GM21390 (cell line): ENCODE measurements around the gene DDX5.

Experiments
- ATAC-seq: cut with Tn5 transposase; IDR thresholded peaks from one replicate; pipeline ENCODE4 v1.9.1; 2021; ENCODE audit not compliant: unreplicated experiment

The DDX5 gene

DNA sequence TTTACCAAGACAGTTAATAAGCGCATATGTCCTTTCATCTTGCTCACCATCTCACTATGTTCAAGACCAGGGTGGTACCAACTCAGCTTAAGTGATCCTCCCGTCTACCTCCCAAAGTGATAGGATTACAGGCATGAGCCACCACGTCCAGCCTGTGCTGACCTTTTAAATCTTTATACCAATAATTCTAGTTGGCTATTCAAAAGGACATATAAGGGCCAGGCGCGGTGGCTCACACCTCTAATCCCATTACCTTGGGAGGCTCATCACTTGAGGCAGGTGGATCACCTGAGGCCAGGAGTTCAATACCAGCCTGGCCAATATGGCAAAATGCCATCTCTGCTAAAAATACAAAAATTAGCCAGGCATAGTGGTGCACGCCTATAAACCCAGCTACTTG is 3.1 kb upstream of the DDX5 start:
- ATAC-seq = no peak

DNA sequence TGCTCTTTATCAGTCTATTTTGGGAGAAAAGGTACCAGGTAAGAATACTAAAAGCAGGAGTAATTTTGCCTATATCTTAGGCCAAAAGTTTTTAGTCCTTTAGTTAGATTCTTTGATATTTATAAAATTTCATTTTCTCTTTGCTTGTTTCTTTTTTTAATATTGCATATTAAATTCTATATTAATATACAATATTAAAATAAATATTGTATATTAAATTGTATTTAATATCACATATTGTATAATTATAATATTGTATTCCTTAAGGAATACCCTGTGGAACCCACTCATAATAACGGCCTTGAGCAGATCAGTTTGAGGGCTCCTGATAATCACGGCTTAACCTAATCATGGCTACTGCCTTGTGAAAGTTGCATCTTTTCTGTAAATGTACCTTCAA is 2.6 kb upstream of the DDX5 start:
- ATAC-seq = no peak

DNA sequence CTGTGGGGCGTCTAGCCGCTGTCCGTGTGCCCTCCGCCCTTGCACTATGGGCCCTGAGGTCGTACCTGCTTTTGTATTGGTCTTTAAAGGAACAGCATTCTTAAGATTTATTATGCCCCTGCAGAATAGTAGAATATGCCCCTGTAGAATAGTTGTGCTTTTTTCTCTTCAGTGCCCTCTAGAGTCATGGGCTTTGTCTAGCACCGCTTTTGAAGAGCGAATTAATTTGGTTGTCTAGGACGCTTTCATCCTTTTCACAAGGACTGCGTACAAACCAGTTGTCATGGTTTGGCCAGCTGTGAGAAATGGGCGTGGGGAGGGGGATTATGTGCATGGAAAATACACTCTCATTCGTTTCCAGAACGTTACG is 1.3 kb upstream of the DDX5 start:
- ATAC-seq = peak; percentile 14

DNA sequence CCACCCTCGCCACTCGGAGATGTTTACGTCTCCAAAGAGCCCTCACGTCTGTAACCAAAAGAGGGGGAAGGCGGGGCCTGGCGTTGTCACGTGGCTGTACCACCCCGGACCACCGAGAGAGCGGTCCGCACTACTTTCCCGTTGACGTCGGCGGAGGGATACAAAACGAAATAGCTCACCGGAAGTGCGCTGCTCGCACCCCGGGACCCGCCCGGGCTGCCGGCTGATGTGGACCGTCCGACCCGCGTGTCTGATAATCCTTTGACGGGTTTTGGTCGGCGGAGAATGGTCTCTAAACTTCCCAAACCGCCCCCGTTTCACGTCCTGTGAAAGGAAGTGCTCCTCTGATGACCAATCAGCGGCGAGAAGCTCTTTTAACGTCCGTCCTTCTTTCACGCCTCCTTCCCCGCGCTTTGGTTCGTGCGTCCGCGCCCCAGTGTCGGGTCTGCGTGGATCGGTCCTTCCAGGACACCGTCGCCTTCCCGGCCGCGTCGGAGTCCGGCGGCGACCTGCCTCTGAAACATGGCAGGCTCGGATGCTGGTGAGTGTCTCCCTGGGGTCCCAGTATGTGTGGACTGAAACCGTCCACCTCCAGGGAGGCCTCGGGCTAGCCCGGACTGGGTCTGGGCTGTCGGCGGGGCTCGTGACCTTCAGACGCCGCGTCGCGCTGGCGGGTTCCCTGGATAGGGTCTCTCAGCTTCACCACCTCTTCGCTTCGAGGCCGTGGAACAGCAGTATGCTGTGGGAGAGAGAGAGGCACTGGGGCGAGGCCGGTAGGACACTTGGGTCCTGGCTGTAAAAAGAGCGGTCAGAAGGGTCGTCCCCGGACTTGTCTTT is 705 bp upstream of the DDX5 start, which contains the start of gene CEP95:
CEP95 (plus strand) TSS at position 402 of the 837 bp plus-strand sequence; CDS start at position 523, 121 bp downstream.
- ATAC-seq = peak; percentile 60

DNA sequence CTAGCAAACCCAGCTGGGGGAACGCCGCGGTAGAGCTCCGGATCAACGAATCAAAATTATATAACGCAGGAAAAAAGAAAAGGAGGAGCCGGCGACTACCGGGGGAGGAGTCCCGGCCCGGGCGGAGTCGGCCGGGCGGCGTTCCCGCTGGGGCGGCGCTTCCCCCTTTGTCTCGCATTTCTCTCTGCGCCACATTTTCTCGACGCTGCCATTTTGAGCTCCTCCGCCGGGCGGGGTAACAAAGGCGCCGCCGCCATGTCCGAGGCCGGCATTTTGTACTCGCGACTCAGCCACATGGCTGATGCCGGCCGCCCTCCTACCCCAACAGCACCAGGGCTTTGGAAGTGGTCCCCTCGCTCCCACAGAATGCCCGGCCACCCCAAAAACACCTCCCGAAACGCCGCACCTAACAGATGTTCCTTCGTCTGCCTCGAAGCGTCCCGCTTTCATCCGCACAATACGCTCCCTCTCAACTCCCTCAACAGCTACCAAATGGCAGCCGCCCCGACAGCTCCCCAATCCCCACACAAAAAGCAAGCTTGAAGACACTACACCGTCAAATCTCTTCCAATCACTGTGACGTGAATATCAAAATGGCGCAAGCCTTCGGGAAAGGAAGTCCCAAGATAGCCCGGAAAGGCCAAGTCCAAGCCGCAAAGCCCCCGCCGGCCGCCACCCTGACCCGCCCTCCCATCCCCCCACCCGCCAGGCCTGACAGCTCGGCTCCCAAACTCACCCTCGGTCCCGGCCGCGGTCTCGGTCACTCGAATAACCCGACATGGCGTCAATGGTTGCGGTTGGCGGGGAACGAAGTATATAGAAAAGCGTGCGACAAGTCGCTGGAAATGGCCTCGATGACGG is 519 bp downstream of the DDX5 start:
- peak; percentile 26 for ATAC-seq

DNA sequence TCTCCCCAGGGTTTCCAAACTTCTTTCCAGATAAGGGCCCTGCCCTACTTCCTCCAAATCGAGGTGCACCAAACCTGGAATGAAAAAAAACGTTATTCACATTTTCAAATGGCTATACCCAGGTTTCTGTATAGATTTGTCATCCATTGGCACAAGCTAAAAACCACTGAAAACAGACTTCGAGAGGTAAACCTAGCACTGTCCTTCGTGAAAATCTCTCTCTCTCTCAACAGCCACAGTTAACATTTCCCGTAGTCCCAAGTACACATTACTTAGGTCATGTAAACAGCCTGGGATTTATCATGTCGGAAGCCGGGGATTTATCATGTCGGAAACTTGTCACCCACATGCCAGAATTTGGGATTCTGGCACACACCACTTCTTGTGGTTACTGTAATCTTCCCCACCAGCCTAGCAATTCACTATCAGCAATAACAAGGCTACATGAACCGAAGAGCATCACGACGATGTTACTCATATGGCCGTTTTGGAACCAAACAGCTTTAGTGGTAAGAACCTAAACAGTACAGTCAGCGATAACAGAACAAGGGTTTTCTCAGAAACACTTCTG is 1.2 kb downstream of the DDX5 start:
- ATAC-seq = no peak

DNA sequence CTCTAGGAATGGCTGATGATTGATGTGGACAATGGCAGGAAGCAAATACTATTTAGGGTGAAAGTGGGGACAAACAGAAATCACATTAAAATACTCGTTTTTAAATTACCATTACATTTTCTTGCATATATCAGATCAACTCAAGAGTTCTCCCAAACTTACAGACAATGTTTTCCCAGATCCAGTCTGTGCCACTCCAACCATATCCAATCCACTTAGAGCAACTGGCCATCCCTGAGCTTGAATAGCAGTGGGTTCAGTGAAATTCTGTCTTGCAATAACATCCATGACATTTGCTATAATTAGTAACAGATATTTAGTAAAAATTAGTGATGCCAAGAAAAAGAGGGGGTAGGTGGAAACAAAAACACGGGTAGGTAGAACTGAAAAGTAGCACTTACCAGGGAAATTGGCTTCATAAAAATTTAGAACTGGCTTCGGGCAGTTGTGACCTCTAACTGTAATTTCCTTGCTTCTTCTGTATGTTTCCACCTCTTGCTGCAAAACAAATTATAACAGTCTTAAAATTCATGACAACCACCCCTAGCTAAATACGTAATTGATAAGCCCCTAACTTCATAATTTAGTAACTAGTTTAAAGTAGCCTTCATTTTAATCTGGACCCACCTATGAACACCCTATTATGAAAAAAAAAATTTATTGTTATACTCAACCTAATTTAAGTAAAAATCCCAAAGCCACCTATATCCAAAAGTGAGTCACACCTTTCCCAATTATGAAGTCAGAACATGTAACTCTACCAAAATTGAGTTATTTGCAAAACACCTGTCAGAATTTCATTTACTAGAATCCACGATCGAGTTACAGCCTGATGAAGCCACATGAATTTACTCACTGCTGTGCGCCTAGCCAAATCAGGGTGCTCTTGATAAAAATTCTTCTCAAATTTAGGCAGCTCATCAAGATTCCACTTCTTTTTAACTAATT is 2.0 kb downstream of the DDX5 start:
- ATAC-seq = no peak

DNA sequence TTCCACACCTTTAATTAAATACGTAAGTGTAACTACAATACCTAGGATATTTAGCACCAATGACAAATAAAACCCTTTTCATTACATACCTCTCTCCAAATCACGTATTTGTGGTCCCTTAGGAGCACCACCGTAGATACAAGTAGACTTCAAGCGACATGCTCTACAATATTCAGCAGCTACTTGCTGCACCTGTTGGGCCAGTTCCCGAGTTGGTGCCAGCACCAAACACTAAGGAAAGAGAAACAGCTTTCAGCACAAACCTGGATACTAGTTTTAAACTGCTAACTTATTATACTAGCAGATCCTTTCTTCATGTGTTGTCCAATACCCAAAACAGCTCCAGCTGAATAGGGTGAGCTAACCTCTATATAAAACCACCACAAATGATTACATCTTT is 2.7 kb downstream of the DDX5 start:
- no peak for ATAC-seq

DNA sequence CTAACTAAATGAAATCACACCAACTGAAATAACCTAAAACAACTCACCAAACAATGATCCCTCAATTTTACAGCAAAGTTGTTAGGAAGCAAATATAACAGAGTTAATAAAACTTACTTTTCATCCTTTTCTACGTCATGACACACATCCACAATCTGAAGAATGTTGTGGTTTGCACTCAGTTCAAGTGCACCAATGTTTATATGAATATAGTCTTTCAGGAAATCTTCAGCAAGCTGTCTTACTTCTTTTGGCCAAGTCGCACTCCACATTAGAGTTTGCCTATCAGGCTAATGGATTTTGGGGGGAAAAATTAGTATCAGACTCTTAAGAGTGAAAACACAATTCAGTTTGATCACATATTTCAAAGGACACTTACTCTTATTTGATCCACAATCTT is 3.3 kb downstream of the DDX5 start:
- no peak for ATAC-seq

DNA sequence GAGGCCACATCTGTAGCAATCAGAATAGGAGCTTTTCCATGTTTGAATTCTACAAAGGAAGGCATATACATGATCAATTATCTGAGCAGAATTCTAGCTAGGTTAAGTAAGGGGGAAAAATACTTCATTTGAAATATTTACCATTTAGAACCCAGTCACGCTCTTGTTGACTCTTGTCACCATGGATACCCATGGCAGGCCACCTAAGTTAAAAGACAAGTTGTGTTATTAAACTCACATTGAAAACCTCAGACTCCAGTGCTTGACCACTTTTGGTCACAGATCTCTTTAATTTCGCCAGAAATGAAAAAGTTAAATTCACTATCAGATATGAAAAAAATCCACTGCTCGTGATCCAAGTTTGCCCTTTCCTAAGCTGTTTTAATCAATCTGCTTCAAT is 4.1 kb downstream of the DDX5 start:
- no peak for ATAC-seq

DNA sequence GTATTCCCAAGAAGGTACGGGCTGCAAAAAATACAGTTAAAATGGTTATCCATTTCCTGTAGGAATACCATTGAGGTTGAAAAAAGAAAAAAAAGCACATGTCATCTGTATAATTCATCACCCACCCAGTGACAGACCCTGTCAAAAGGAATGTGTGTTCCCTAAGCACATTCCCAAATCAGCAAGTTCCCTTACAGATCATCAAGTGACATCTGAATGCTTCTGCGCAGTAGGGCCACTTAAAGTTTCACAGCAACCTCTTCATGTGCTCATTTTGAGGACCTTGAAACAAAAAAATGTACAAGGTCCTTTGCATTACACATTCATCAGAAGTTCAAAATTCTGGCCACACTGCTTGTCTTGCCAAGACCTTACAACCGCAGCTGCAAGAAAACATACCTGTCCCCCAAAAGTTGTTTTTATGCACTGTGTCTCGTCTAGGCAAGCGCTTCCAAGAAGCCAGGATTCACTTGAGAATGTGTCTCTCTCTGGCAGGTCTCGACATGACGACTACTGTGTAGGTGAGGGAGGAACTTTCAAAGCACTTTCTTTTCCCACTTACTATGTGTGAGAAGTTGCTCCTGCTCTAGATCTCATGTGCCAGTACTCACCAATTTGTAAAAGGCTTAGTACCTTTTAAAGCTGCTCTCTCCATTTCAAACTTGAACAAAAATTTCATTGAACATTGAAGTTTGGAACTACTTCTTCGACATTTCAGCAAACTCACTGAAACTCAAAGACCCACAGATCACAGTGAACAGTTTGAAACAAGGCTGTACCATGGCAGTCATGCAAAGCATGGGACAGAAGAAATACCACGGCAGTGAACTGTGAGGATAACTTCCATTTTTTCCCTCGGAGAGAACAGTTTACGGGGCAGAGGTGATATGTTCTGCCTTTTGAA is 5.0 kb downstream of the DDX5 start:
- no peak for ATAC-seq

DNA sequence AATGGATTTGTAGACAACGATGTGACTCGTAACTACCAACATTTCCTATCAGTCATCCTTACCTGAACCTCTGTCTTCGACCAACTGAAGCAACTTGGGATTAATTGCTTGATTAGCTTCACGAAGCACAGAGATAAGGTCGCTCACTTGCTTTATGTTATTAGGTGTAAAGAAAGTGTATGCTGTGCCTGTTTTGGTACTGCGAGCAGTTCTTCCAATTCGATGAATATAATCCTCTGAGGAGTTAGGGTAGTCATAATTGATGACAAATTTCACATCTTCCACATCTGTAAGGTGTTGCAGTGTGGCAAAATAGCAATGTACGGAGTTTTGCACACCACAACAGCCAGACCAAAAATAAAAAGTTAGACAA is 5.6 kb downstream of the DDX5 start:
- ATAC-seq = no peak

DNA sequence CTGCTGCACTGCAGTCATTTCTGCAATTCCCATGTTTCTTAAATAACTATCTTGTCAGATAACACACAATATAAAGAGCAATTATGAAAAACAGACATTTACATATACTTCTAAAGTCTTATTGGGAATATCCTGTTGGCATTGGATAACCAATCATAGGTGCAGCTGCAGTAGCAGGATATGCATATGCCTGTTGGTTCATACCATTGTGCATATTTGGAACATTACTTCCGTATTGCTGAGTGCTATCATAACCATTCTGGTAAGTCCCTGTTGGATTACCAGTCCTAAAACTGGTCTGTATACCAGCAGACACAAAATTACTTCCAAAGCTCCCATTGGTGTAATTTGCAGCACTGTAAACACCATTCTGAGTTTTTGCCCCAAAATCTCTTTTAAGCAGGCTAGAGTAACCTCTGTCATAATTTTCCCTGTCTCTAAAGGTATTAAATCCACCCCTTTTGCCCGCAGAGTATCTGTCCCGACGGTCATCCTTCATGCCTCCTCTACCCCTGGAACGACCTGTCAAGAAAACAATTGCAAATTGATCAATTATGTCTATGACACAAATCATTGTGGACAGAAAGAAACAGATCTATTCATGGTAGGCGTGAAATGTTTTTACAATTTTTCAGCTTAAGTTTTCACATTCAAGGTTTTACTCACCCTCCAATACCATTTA is 6.1 kb downstream of the DDX5 start:
- no peak for ATAC-seq

DNA sequence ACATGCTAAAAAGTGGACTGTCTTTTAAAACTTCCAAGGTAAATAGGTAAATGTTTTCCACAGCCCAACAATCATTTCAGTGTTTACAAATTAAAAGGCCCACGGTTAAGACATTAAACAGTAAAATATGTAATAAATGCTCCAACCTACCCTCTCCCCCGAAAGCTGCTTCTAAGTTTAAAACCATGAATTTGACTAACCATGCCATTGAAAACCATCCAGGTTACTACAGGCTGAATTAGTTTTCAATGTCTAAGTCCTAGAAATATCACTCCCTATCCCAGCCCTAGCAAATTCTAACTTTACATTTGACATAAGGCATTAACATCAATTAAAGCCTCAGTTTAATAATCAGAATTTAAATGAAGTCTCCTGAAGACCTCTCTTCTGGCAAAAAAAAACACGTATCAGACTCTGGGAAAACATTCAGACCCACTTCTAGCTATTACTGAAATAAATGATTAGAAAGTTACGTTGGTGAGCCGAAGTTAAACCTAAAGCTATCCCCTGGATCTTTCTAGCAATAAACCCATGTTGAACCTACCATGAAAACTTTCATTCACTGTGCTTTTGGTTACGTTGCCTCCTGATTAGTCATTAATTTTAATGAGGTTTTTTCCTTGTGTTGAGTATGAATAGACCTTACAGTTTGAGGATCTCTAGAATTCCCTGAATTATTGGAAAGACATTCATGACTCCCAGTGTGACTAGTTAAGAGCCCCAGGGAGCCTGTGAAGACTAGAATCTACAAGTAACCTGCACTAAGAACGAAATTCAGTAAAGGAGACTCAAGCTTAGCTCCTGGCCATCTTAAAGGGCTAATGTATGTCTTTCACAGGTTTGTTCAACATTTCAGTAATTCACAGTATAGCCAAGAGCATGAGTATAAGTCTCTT is 7.5 kb downstream of the DDX5 start:
- no peak for ATAC-seq

DNA sequence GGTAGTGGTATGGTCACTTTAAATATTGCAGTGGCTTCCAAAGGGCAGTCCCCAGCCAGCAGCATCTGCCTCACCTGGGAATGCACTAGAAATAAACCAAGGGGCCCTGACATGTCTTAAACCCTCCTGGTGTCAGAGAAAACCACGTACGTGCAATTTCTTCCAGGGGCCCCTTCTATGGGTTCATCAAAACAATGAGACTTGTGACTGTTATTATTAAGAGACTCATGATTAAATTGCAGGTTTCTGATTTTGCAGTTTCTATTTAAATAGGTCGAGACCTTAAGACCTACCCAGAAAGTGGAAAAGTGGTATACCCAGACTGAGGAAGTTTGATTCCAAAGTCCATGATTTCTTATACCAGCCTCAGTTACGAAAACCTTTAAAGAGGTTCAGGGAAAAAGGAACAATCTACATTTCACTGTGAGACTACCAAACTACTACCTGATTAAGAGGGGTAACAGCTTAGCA is 8.5 kb downstream of the DDX5 start:
- ATAC-seq = no peak

DNA sequence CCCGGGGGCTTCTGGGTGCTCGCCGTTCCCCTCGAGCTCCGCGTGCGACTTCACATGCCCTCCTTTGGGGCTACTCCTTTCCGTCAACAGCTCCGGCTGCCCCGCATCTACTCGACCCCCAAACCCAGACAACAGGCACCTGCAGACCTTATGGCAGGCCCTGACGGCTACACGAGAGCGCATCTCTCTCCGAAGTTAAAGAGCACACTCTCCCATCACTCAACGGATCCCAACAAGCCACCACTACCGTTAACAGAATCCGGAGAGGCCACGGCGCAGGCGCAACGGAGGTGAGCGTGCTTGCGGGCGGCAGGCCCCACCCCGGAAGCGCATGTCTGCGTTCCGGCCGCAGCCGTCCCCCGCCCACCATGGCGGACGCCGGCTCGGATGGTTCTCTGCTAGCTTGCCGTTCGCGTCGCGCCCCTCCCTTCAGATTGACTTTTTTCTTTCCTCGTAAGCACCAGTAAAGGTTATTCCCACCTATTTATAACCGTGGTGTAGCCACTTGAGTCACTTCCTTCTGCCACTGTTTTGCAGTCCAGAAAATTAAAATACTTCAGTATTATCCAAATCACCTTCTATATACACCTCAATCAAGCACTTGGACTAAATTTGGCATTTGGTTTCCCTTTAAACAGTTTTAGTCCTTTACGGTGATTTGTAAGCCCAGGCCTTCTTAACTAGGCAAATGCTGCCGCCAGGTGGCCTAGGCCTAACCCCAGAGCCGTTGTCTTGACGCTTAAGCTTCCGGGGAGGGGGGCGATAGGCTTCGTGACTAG is 9.1 kb downstream of the DDX5 start, which contains the start of gene POLG2:
POLG2 (minus strand) TSS at position 269 of the 779 bp plus-strand sequence; CDS start at position 183, 86 bp downstream.
- ATAC-seq = peak; percentile 84

DNA sequence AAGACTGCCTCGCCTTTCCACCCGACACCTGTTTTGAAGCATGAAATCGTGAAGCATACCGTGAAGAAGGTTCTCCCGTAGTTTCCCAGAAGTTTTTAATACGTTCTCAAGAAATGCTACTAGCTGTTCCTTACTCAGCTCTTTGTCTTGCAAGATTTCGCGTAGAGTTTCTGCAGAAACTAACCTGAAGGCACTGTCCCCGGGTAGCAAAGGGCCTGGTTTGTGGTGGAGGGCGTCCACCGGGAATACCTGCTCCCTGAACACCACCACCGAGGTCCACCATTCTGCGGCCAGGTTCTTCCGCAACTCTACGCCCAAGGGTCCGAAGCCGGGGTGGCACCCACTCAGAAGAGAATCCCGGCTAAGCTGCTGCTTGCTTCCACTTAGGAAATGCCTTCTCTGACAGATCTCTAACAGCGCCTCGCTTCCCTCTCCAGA is 9.7 kb downstream of the DDX5 start:
- ATAC-seq = no peak
